Activated effector memory CD4-positive, alpha-beta T cell treated with anti-CD3 and anti-CD28 coated beads, Interleukin-2, amount 50 U/mL, for 16 hours (primary cell): ENCODE measurements around the gene C20orf202.

ENCODE experiments used
- DNase-seq: peaks from one replicate; pipeline ENCODE4 v3.0.0-alpha.2; 2020

Gene C20orf202

DNA sequence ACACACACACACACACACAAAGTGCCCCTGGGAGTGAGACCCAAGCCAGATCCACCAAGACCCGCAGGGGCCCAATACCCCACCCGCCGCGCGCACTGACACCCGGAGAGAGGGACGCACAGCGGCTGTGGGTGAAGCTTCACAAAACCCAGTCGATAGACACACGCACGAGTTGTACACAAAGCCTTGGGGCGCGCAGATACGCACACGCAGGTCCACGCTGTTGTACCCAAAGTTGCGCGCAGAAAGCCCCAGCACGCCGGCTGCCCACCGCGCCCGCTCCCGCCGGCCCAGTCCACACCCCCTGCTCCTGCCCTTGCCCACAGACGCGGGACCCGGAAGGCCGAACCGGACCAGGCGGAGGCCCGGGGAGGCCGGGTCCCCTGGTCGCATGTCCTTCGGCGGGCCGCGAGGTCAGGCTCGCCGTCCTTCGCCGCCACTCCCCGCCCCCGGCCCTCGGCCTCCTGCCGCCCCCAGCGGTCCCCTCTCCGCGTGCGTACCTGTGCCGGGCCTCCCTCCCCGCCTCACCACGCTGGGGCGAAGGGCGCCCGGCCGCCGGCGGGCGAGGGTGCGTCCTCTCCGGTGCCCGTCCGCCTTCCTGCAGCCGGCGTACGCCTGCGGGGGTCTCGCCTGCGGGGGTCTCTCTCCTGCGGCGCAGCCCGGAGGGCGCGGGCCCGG lies 18.5 kb upstream of the C20orf202 start, which contains the start of gene TMEM74B:
TSS of gene TMEM74B (minus strand) at position 344 of the 678 bp plus-strand sequence. CDS start 1,180 bp downstream, outside the sequence.
- no peak for DNase-seq

DNA sequence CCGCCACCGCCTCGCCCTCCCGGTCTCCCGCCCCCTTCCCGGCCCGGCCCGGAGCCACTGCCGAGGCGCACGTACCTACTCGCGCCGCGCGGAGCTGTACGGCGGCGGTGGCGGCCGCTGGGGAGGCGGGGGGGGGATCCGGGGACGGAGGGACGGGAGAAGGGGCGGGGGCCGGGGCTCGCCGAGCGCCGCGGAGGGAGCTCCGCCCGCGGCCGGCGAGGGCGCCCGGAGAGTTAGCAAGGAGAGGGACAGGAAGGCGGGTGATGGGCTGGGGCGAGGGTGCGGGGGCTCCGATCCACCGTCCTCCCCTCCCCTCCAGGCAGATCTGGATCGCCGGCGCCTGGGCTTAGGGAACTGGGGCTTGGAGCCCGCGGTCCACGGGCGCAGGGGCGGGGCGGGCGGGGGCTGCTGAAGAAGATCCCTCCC lies 17.9 kb upstream of the C20orf202 start:
- DNase-seq, result no peak

DNA sequence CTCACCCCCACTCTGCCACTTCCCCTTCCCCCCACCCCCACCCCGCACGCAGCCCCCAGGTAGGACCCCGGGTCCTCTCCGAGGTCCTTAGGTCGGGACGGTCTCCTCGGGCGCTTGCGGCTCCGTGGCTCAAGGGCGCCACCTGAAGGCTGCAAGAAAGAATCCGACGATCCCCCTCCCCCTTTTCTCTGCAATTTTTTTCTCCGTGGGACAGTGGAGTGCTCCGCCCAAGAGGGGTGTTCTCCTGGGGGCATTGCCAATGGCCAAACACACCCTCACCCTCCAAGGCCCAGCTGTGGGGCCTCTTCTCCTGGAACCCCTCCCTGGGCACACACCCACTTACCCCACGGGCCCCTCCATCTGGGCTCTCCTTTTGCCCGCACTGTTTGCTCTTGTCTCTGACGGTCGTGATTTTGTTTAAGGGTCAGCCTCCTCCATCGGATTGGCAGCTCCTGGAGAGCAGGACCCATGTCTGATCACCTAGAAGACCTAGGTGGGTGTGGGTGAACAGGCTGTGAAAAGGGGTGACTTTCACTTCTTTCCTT lies 17.4 kb upstream of the C20orf202 start:
- DNase-seq, result peak; percentile 72

DNA sequence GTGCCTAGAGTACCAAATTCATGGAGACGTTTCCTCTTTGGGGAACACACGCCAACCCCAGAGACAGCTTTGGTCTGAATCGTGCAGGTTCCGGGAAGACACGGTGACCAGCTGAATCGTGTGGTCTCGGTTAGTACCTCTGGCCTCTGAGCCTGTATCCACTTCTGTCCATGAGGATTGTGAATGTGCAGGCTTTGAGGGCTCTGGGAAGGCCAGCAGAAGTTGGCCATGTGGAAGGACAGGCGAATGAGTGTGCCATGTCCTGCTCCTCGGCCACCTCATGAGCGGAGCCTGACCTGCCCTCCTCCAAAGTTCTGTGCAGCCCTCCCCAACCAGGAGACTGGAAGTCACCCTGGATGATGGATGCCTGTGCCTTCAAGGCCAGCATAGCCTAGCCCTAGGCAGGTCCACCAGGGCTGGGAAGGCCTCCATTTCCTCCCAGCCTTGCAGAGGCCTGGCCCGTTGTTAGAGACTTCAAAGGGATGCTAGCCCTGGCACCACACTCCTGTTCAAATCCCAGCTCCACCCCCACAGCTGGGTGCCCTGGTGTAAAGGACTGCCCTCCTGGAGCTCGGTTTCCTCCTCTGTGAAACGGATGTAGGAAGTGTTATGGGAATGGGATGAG lies 16.8 kb upstream of the C20orf202 start:
- DNase-seq, result peak; percentile 43

DNA sequence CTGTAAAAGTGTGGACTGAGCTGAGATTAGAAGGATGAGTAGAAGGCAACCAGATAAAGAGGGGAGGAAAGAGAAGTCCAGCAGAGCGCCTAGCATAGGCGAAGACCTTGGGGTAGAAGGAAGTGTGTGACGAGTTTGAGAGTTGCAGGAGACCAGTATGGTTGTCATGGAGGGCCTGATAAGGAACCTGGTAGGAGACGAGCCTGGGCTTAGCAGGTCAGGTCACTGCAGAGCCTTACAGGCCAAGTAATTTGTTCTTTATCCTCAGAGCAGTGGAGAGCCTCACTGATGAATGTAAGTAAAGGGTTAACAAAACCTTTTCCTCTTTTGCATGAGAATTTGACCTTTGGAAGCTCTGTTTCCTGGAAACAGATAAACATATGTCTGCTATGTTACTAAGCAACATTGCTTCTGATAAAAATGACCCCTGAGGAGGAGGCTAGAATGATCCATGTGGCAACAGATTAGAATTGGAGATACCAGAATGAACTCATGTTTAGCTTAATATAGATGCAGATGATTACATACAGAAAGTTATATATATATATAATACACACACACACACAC lies 15.6 kb upstream of the C20orf202 start:
- DNase-seq, result no peak

DNA sequence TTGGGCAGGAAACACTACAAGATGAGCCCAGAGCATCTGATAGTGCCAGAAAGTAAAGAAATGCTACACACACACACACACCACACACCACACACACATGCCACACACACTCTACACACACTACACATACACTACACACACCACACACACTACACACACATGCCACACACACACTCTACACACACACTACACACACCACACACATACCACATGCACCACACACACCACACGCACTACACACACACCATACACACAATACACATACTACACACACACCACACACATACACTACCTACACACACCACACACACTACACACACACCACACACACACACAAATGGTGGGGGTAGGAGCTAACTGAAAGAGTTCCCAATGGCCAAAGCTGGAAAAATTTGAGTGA lies 14.9 kb upstream of the C20orf202 start:
- no peak for DNase-seq

DNA sequence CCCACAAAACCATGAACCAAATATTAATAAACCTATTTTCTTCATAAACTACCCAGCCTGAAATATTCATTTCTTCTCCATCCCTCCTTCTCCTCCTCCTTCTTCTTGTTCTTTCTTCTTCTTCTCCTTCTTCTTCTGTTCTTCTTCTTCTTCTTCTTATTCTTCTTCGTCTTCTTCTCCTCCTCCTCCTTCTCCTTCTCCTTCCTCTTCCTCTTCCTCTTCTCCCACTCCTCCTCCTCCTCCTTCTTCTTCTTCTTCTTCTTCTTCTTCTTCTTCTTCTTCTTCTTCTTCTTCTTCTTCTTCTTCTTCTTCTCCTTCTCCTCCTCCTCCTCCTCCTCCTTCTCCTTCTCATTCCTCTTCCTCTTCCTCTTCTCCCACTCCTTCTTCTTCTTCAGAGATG lies 13.4 kb upstream of the C20orf202 start:
- no peak for DNase-seq

DNA sequence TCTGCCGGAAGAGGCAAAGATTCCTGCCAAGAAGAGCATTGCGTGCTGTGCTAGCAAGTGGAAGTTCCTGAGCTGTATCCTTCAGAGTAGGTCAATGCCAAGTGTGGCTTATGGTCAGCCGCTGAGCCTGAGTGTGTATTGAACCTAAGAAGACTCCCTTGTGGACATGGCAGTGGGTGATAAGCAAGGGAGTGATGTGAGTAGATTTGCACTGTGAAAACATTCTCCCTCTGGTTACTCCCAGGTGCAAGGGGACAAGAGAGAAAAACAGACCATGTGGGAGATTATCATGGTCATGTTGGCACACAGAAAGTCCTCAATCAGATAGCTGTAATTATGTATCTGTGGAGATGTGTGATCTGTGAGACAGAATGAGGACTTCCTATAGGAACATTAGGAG lies 12.4 kb upstream of the C20orf202 start:
- no peak for DNase-seq

DNA sequence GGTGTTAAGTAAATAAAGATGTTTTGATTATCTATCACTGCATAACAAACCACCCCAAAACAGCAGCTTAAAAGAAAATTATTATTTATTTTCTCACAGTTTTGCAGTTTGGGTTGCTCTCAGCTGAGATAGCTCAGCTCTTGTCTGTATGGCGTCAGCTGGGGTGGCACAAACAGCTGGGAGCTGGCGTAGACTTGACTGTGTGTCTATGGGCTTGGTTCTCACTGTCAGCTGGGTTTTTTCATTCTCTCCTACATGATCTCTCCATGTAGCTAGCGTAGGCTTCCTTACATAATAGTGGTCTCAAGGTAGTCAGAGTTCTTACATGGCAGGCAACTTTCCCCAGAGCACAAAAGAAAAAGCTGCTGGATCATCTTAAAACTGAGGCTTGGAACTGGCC lies 12.0 kb upstream of the C20orf202 start:
- DNase-seq, result no peak

DNA sequence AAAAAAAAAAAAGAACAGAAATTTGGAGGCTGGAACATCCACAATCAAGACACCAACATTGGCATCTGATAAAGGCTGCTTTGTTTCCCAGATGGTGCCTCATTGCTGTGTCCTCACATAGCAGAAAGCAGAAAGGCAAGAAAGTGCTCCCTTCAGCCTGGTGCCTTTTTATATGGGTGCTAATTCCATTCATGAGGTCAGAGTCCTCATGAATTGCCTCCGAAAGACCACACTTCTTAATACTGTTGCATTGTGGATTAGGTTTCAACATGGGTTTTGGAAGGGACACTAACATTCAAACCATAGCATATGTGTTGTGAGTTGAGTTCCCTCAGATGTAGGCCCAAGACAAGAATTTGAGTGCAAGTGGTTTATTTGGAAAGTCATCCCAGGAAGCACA lies 8.0 kb upstream of the C20orf202 start:
- DNase-seq, result no peak

DNA sequence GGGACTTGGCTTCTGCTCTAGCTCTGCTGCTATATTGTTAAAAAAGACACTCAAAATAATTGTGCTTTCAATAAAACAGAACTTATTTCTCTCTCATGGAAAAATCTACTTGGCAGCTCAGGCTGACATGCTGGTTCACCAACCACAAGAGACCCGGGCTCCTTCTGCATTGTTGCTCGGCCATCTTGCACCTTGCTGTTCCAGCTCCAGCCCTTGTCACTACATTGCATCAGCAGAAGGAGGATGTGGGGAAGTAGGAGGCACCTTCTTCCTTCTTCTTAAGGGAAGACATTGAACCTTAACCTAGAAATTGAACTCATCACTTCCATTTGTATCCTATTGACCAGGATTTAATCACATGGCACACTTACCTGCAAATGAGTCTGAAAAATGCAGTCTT lies 6.6 kb upstream of the C20orf202 start:
- no peak for DNase-seq

DNA sequence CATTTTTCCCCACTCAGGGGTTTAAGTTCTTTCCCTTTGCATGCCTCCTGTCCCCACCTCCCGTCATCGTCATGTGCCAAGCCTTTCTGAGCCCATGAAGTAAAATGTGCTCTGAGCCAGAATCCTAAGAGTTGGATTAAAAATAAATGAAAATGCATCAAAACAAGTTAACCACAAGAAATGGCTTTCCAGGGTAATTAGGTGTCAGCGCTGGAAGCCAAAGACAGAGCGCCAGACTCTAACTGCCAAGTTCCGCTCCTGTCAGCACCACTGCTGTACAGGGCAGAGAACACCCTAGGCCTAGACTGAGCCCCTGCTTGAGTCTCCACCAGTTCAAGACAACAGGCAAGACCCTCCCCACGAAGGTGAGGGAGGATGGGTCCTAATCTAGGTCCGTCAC lies 5.5 kb upstream of the C20orf202 start:
- DNase-seq, result no peak

DNA sequence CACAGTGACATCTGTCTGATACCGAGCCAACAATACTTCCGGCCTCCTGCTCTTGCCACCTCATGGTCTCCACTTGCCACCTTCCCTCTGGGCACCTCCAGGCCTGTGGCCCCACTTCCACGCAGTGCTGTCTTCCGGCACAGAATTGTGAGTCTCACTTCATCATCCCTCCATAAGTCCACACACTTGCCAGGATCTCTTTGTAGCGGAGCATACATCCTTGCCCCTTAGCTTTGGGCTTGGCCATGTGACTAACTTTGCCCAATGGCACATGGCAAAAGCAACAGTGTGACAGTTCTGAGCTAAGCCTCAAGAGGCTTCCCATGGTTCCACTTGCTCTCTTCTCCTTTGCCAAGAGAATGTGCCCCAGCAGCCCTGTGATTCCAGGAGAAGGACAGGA lies 4.5 kb upstream of the C20orf202 start:
- no peak for DNase-seq

DNA sequence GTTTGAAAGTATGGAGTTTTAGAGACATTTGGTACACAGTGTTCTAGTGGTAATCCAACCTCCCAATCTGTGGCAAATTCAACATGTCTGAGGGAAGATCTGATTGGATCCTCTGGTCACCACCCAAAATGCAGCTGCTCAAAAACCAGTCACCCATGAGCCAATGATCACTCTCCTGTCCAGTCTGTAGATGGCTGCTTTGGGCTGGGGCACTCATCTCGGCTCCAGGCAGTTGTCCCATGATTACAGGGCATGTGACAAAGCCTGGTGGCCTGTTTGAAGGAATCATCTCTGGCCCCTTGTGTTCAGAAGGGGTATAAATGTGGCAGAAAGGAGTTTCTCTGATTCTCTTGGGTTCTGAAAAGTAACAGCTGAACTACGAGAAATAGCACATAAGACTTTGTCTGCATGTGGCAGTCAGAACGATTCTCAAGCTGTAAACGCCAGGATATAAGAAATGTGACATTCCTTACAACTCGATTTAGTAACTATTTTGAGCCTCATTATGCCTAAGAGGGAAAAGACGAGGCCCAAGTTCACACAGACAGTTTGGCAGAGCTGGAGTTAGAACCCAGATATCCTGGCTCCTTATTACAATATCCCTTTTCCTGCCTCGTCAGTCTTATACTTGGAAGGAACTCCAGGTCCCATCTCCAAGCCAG lies 3.9 kb upstream of the C20orf202 start:
- no peak for DNase-seq

DNA sequence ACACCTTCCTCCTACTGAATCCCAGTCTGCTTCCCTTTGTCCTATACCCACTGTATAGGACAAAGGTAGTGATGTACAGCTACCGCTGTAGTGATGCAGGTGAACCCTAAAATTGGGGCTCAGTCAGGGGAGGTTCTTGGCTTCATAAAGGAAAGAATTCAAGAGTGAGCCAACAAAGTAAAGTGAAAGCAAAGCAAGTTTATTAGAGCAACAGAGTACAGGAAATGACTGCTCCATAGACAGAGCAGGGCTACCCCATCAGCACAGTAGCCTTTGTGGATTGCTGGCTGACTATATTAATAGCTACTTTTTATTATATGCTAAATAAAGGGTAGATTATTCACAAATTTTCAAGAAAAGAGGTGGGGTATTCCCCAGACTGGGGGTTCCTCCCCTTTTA lies 3.3 kb upstream of the C20orf202 start:
- DNase-seq, result no peak

DNA sequence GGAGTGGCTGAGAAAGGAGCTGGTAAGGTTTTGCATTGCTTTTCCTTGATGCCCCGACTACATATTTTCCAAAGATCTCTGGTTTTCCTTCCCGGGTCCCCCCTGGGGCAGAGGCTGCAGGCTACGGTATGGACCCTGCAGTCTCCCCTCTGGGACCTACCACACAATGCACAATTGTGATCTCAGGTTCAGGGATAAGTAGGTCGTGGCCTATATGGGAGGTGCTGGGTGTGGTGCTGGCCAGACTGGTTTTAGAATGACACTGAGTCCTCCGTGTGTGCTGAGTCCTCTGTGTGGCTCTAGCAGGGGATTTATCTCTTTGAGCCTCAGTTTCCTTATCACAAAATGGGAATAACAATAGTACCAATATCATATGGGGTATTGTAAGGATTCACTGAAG lies 376 bp downstream of the C20orf202 start:
- DNase-seq, result no peak

DNA sequence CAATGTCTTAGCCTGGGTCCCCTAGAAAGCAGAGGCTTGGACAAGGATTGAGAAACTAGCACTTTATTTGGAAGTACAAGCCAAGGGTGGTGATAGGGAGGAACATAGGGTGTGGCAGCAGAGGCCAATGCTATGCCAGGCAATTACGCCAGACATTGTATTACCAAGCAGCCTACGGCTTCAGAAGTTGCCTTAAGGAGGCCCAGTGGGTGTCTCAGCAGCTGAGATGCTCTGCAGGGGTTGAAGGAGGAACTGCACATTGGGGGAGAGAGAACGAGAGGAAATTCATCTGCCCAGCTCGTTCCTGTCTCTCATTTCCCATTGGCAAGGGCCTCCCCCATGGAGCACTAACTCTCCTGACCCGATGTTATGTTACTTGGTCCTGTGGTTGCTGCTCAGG lies 859 bp downstream of the C20orf202 start:
- no peak for DNase-seq

DNA sequence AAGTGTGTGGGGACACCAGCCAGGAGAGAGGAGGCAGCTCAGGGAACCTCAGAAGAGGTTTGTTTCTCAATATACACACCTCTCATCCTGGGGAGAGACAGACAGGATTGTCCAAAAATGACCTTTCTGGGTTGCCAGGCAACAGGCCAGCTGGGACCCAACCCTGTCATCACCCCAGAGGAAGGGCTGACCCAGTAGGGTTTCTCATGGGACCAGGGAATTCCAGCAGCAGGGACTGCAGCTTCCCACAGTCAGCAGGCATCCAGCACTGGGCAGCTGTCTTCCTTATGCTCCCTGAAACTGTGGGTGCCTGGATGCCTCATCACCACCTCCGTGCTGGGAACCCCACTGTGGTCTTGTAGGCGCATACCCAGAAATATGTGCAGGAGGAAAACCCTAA lies 1.3 kb downstream of the C20orf202 start:
- no peak for DNase-seq

DNA sequence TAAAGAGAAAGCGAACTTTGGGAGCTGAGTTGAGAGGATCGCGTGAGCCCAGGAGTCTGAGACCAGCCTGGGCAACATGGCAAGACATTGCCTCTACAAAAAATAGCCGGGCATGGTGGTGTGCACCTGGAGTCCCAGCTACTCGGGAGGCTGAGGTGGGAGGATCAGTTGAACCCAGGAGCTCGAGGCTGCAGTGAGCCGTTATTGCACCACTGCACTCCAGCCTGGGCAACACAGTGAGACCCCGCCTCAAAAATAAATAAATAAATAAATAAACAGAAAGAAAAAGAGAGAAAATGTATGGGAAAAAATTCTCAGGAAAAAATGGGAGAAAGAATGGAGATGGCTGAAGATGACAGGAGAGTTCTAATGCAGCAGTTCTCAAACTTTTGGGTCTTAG lies 2.5 kb downstream of the C20orf202 start:
- no peak for DNase-seq

DNA sequence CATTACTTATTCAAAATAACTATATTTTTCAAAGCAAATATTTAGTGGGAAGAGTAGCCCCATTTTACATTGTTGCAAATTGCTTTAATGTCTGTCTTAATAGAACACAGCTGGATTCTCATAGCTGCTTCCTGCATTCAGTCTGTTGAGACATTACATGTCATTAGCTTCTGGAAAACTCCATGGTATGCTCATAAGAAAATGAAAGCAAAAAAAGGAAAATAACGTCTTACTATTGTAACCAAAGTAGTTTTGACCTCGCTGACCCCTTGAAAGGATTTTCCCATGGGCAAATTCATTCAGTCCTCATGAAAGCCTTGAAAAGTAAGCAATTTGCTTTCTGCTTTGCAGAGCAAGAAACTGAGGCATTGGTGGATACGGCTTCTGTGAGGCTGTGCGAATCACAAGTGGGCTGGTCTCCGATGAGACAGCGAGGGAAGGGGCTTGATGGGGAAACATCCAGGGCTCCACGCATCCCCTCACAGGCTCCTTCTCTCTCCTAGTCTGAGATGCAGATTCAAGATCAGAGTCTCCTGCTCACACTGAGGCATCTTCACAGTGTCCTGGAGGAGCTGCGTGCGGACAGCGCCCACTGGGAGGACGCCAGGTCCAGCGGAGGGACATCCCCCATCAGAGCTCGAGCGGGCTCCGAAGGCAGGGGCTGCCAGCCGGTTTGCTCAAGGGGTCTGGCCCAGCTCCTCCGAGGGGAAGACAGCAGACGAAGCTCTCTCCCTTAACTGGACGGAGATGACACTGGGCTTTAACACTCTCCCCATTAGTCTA lies 3.3 kb downstream of the C20orf202 start:
- DNase-seq, result no peak

DNA sequence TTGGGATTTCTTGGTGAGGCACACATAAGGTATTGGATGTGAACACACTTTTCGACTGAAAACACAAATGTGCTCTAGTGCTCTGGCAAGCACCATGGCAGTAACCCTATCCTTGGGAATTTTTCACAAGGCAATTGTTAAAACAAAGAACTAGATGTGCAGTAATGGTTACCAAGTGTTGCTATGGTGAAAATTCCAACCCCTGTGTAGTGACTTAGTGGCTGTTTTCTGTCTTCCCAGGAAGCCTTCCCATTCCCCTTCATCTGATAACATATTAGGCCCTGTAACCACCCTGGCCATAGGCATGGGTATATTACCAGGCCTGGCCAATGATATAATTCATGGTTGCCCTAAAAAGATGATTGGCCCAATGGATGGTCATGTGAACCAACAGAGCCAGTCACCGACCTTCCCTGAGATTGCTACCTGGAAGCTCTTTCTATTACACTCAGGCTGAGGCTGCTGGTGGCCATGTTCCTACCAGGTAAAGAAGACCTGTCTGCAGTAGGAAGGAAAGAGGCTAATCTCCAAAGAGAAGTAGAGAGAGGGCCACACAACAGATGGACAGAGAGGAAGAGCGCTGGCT lies 4.1 kb downstream of the C20orf202 start:
- no peak for DNase-seq
